H1 (cell line): ENCODE data around the gene TRIM24. TPM values are rescaled to one million over a fixed set of nuclear protein-coding genes. Genes with fewer than 3 reads are reported as not detected.

Experiments
- CTCF ChIA-PET: fragments of 300-600 bp; sonication (Branson Sonifier 250); formaldehyde crosslinking; loops from one replicate; lab custom pipeline; 2021; ENCODE audit not compliant: partially characterized antibody; lab: Charles Lee
- POLR2A ChIA-PET: fragments of 300-600 bp; sonication (Branson Sonifier 250); formaldehyde crosslinking; loops from one replicate; lab custom pipeline; 2021; ENCODE audit warnings: inconsistent platforms; ENCODE audit not compliant: partially characterized antibody; lab: Charles Lee
- DNase-seq, 2 experiments: peaks; one replicate each; pipeline versions ENCODE4 v3.0.0 to v3.0.0-alpha.2; 2010 to 2022; ENCODE audit warnings: low spot score in 2 of 2, low read depth in 1 of 2, mixed read lengths in 1 of 2
- FAIRE-seq: peaks from 2 replicates; lab custom pipeline; 2011; peaks lifted over from hg19 to GRCh38; lab: Jason Lieb, UNC
- H2AFZ ChIP-seq: 2 replicates; pipeline ENCODE4 v1.8.1; 2012; ENCODE audit warnings: low read length, inconsistent platforms
- H2AK5ac ChIP-seq: 2 replicates; pipeline ENCODE4 v1.6.1; 2013; ENCODE audit warnings: low read depth, low read length
- H2BK120ac ChIP-seq: replicated peaks from 2 replicates; pipeline ENCODE3; 2013; ENCODE audit warnings: low read depth, low read length, inconsistent platforms
- H2BK12ac ChIP-seq: 2 replicates; pipeline ENCODE4 v1.6.1; 2013; ENCODE audit warnings: low read depth, low read length
- H2BK15ac ChIP-seq: 2 replicates; pipeline ENCODE4 v1.6.1; 2013; ENCODE audit warnings: low read length
- H2BK20ac ChIP-seq: 2 replicates; pipeline ENCODE4 v1.6.1; 2013; ENCODE audit warnings: low read length
- H2BK5ac ChIP-seq: 2 replicates; pipeline ENCODE4 v1.6.1; 2013; ENCODE audit warnings: low read depth, low read length
- H3K14ac ChIP-seq: 2 replicates; pipeline ENCODE4 v1.6.1; 2013; ENCODE audit warnings: inconsistent platforms; ENCODE audit not compliant: insufficient read length
- H3K18ac ChIP-seq: 2 replicates; pipeline ENCODE4 v1.6.1; 2013; ENCODE audit warnings: low read length; ENCODE audit errors: extremely low read depth
- H3K23ac ChIP-seq: 2 replicates; pipeline ENCODE4 v1.6.1; 2013; ENCODE audit warnings: inconsistent platforms; ENCODE audit not compliant: insufficient read length
- H3K23me2 ChIP-seq: 2 replicates; pipeline ENCODE4 v1.6.1; 2013; ENCODE audit warnings: low read depth, low read length
- H3K27ac ChIP-seq: 2 replicates; pipeline ENCODE4 v1.6.1; 2011; ENCODE audit warnings: low read depth, low read length, inconsistent platforms
- H3K27me3 ChIP-seq, 4 experiments: replicated peaks in 1 of 4; 1 replicate in 1 of 4; 2 replicates in 3 of 4; pipeline versions ENCODE4 v1.6.1 to v1.8.1; 2011 to 2013; ENCODE audit warnings: low read length in 3 of 4, mild to moderate bottlenecking in 3 of 4, inconsistent platforms in 2 of 4, mixed read lengths in 2 of 4, moderate library complexity in 1 of 4; ENCODE audit not compliant: control insufficient read depth in 3 of 4, insufficient read depth in 3 of 4; ENCODE audit errors: extremely low read depth in 1 of 4
- H3K36me3 ChIP-seq, 4 experiments: 2 replicates each; pipeline versions ENCODE4 v1.6.1 to v1.8.1; 2011 to 2013; ENCODE audit warnings: mild to moderate bottlenecking in 4 of 4, low read length in 3 of 4, moderate library complexity in 2 of 4, control low read depth in 1 of 4, inconsistent platforms in 1 of 4; ENCODE audit not compliant: insufficient read depth in 4 of 4, control insufficient read depth in 2 of 4
- H3K4ac ChIP-seq: replicated peaks from 2 replicates; pipeline ENCODE3; 2013; ENCODE audit warnings: low read length, low read depth, mixed read lengths, inconsistent platforms; ENCODE audit not compliant: insufficient read length
- H3K4me1 ChIP-seq, 4 experiments: replicated peaks in 1 of 4; 1 replicate in 1 of 4; 2 replicates in 3 of 4; pipeline versions ENCODE4 v1.6.1 to v1.8.1; 2011 to 2013; ENCODE audit warnings: low read length in 3 of 4, inconsistent platforms in 2 of 4, mixed read lengths in 1 of 4; ENCODE audit not compliant: insufficient read depth in 4 of 4, control insufficient read depth in 3 of 4
- H3K4me2 ChIP-seq, 2 experiments: 2 replicates each; pipeline versions ENCODE4 v1.6.1 to v1.8.1; 2011 to 2013; ENCODE audit warnings: low read depth in 2 of 2, low read length in 2 of 2, control low read depth in 1 of 2, inconsistent platforms in 1 of 2, mild to moderate bottlenecking in 1 of 2; ENCODE audit not compliant: insufficient read depth in 1 of 2
- H3K4me3 ChIP-seq, 4 experiments: fragments of 200-600, 300-600 bp in 1 of 4; sonication (generic), shearing (Covaris generic), sonication (Bioruptor Twin) in 1 of 4; 2 replicates each; pipeline versions ENCODE4 v1.5.1 to v1.8.1; 2011 to 2016; ENCODE audit warnings: low read length in 4 of 4, low read depth in 3 of 4, control low read depth in 2 of 4, inconsistent platforms in 2 of 4, mild to moderate bottlenecking in 2 of 4, mixed read lengths in 1 of 4, moderate library complexity in 1 of 4; ENCODE audit not compliant: insufficient read depth in 2 of 4; ENCODE audit errors: extremely low read depth in 1 of 4
- H3K56ac ChIP-seq: replicated peaks from 2 replicates; pipeline ENCODE3; 2013; ENCODE audit warnings: low read depth, mild to moderate bottlenecking, mixed read lengths, low read length, inconsistent platforms; ENCODE audit not compliant: insufficient read length
- H3K79me1 ChIP-seq: 2 replicates; pipeline ENCODE4 v1.6.1; 2013; ENCODE audit warnings: low read depth, low read length, control low read depth
- H3K79me2 ChIP-seq, 2 experiments: 2 replicates each; pipeline versions ENCODE4 v1.6.1 to v1.8.1; 2012 to 2013; ENCODE audit warnings: low read length in 2 of 2, mild to moderate bottlenecking in 2 of 2, inconsistent platforms in 1 of 2; ENCODE audit not compliant: insufficient read depth in 2 of 2, control insufficient read depth in 1 of 2
- H3K9ac ChIP-seq, 4 experiments: replicated peaks in 1 of 4; 1 replicate in 1 of 4; 2 replicates in 3 of 4; pipeline versions ENCODE4 v1.6.1 to v1.8.1; 2011 to 2013; ENCODE audit warnings: low read depth in 3 of 4, low read length in 3 of 4, control low read depth in 2 of 4, mild to moderate bottlenecking in 2 of 4, moderate library complexity in 2 of 4, inconsistent platforms in 1 of 4; ENCODE audit errors: extremely low read depth in 1 of 4
- H3K9me3 ChIP-seq, 2 experiments: 2 replicates each; pipeline versions ENCODE4 v1.6.1 to v1.8.1; 2012 to 2013; ENCODE audit warnings: mild to moderate bottlenecking in 2 of 2, moderate library complexity in 2 of 2, control low read depth in 1 of 2, inconsistent platforms in 1 of 2, low read depth in 1 of 2, low read length in 1 of 2, mixed read lengths in 1 of 2; ENCODE audit not compliant: insufficient read depth in 2 of 2
- H4K20me1 ChIP-seq, 2 experiments: replicated peaks in 1 of 2; 2 replicates each; pipeline versions ENCODE3 to v1.8.1; 2011 to 2013; ENCODE audit warnings: inconsistent platforms in 2 of 2, low read length in 2 of 2, mild to moderate bottlenecking in 1 of 2; ENCODE audit not compliant: insufficient read depth in 2 of 2, control insufficient read depth in 1 of 2
- H4K5ac ChIP-seq: 2 replicates; pipeline ENCODE4 v1.6.1; 2013; ENCODE audit warnings: low read length, low read depth, mixed read lengths, inconsistent platforms; ENCODE audit not compliant: insufficient read length
- H4K8ac ChIP-seq: 2 replicates; pipeline ENCODE4 v1.8.0; 2013; ENCODE audit warnings: mild to moderate bottlenecking, moderate library complexity, low read length, inconsistent platforms; ENCODE audit not compliant: insufficient read depth; ENCODE audit errors: extremely low read depth
- H4K91ac ChIP-seq: replicated peaks from 2 replicates; pipeline ENCODE3; 2013; ENCODE audit warnings: low read length, mixed read lengths, inconsistent platforms; ENCODE audit not compliant: insufficient read length
- CEBPB ChIP-seq: IDR thresholded peaks from 2 replicates; pipeline ENCODE4 v1.6.1; 2012; ENCODE audit warnings: low read depth, low read length
- CHD2 ChIP-seq: IDR thresholded peaks from 2 replicates; pipeline ENCODE4 v1.6.1; 2012; ENCODE audit warnings: low read length, improper control_type of control experiment
- EZH2 ChIP-seq: fragments of 200-600 bp; sonication (generic); IDR thresholded peaks from 2 replicates; pipeline ENCODE4 v1.7.1; 2012; ENCODE audit warnings: low read depth, mild to moderate bottlenecking, moderate library complexity, low read length, inconsistent platforms; ENCODE audit not compliant: severe bottlenecking
- HDAC6 ChIP-seq: IDR thresholded peaks from one replicate; pipeline ENCODE4 v1.7.1; 2012; ENCODE audit warnings: low read depth, mild to moderate bottlenecking, inconsistent platforms, low read length, moderate library complexity
- KDM1A ChIP-seq: fragments of 200-600, 300-600 bp; sonication (generic); IDR thresholded peaks from 2 replicates; pipeline ENCODE4 v1.7.1; 2016; ENCODE audit warnings: mild to moderate bottlenecking, low read length, borderline replicate concordance
- NANOG ChIP-seq: IDR thresholded peaks from 2 replicates; pipeline ENCODE4 v1.6.1; 2011; ENCODE audit warnings: low read length, low read depth, mild to moderate bottlenecking, inconsistent platforms; ENCODE audit not compliant: insufficient read depth, poor library complexity, severe bottlenecking
- RFX5 ChIP-seq: IDR thresholded peaks from 2 replicates; pipeline ENCODE4 v1.6.1; 2011; ENCODE audit warnings: low read depth, low read length, improper control_type of control experiment, borderline replicate concordance
- SIX5 ChIP-seq: IDR thresholded peaks from 2 replicates; pipeline ENCODE4 v1.6.1; 2011; ENCODE audit warnings: mild to moderate bottlenecking, low read depth, low read length
- SP4 ChIP-seq: IDR thresholded peaks from 2 replicates; pipeline ENCODE4 v1.6.1; 2012; ENCODE audit warnings: low read length, inconsistent platforms
- TBP ChIP-seq: IDR thresholded peaks from 2 replicates; pipeline ENCODE4 v1.6.1; 2011; ENCODE audit warnings: low read depth, low read length, improper control_type of control experiment
- WGBS, 2 experiments: shearing (Covaris generic) in 1 of 2; methylation state at CpG; one replicate each; pipeline versions ENCODE4 v1.1.6 to v1.1.7; 2013 to 2015; ENCODE audit warnings: low lambda C conversion rate in 2 of 2, mixed read lengths in 2 of 2, inconsistent platforms in 1 of 2, low coverage in 1 of 2, missing lambda C conversion rate in 1 of 2; ENCODE audit not compliant: insufficient replicate concordance in 2 of 2, insufficient coverage in 1 of 2, insufficient read length in 1 of 2; ENCODE audit errors: extremely low coverage in 1 of 2, missing lambda C conversion rate in 1 of 2; 5-methylcytosine and 5-hydroxymethylcytosine counted together
- polyA plus RNA-seq, 7 experiments: library from polyadenylated mRNA; depleted of rRNA in 3 of 7; stranded (reverse) in 5 of 7; unstranded in 2 of 7; fragments of >200 nt in 5 of 7; fragments of 200-250 nt in 2 of 7; gene quantifications; 1 replicate in 5 of 7; 2 replicates in 1 of 7; 4 replicates in 1 of 7; pipeline versions ENCODE4 v1.2.1 to v1.2.3, GENCODE V29; 2011 to 2013; ENCODE audit warnings: missing spikeins in 2 of 7, mixed read lengths in 2 of 7
- total RNA-seq: library from RNA; stranded (reverse); fragmentation: NEBNext Ultra II Directional; extraction: Animal tissue kit (Norgen Biotek cat#: 25700); gene quantifications from 2 replicates; pipeline ENCODE4 v1.2.1, GENCODE V29; 2021
- TF ChIP-seq, protein P1 (sequence below): IDR thresholded peaks from 2 replicates; pipeline ENCODE4 v1.6.1; 2012; ENCODE audit warnings: inconsistent platforms

TRIM24 gene
- total and polyA plus RNA-seq, 2 of the 8 experiments (the other 6 are each of a cell fraction or from before 2014, with no cell fraction given): 67.6 to 149 TPM

- Histone ChIP-seq H4K8ac (no peak overlapping the region), H2BK15ac (no peak overlapping the region), H3K9ac (peak overlapping the region in 3 of 4 experiments; percentile 60 to 87 (median 66); a peak in 6 of 7 replicates), H3K4me1 (peaks cover 0 to 10% (median 6%) of the 10 kb centered on the region in 4 experiments; a peak in 5 of 7 replicates), H3K79me1 (no peaks in the 10 kb centered on the region), H2BK20ac (no peak overlapping the region), H3K27me3 (no peaks in the 10 kb centered on the region), H3K23ac (no peak overlapping the region), H3K36me3 (peaks cover 0 to 30% (median 5%) of the 10 kb centered on the region in 4 experiments; a peak in 4 of 8 replicates), H2AFZ (no peak overlapping the region), H3K56ac (no peak overlapping the region), H3K4ac (no peak overlapping the region), H2BK12ac (no peak overlapping the region; the same call in 1 of the 2 replicates), H3K27ac (peak overlapping the region; percentile 59), H3K18ac (peak overlapping the region; percentile 28; the same call in 1 of the 2 replicates), H2AK5ac (no peak overlapping the region), H2BK5ac (peak overlapping the region; percentile 87), H4K91ac (peak overlapping the region; percentile 58), H3K4me3 (peak overlapping the region; percentile 44 to 80 (median 70)), H4K5ac (peak overlapping the region; percentile 60), H3K79me2 (peaks cover 34 to 44% of the 10 kb centered on the region in 2 experiments), H4K20me1 (peaks cover 15 to 19% of the 10 kb centered on the region in 2 experiments), H3K14ac (no peak overlapping the region), H3K23me2 (peaks cover 6% of the 10 kb centered on the region), H3K4me2 (peak overlapping the region; percentile 52 to 56), H3K9me3 (peaks cover 0 to 3% of the 10 kb centered on the region in 2 experiments; a peak in 1 of 4 replicates), H2BK120ac (no peak overlapping the region)
- CTCF ChIA-PET: interaction anchor here (0.6 kb wide), 1 partner anchor 298 kb away, joined by 3 read pairs; no protein-coding TSS in a partner anchor
- POLR2A ChIA-PET: interaction anchor here (0.6 to 3.5 kb wide), 56 partner anchors 9 to 713 kb away, joined by 3 to 27 read pairs (median 3); partner anchors contain the start of gene CREB3L2
- DNase-seq (peak; percentile 96 to 99), FAIRE-seq (peak; percentile 84)
- 0% methylated on average over 14 of the region's 31 CpGs; no CpG with 5 or more reads in 1 of the 2 experiments for WGBS, 2 experiments
- TF ChIP-seq NANOG: no peak
- no peak for TF ChIP-seq KDM1A
- TF ChIP-seq, protein P1, sequence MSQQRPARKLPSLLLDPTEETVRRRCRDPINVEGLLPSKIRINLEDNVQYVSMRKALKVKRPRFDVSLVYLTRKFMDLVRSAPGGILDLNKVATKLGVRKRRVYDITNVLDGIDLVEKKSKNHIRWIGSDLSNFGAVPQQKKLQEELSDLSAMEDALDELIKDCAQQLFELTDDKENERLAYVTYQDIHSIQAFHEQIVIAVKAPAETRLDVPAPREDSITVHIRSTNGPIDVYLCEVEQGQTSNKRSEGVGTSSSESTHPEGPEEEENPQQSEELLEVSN: no peak
- no peak for TF ChIP-seq CEBPB
- no peak for TF ChIP-seq HDAC6
- TF ChIP-seq TBP: peak; percentile 96
- peak; percentile 85 for TF ChIP-seq CHD2
- TF ChIP-seq RFX5: no peak
- peak; percentile 65; the same call in 1 of the 2 replicates for TF ChIP-seq SP4
- TF ChIP-seq EZH2: no peak
- no peak for TF ChIP-seq SIX5
Observed at GRCh38 chr7:138459413-138460175, 465 bp upstream of the TRIM24 start.
